ENCODE results near the gene TMEM212.
A peak's percentile ranks its signal among the peaks of the same experiment; 100 is the strongest.

The TMEM212 gene

DNA sequence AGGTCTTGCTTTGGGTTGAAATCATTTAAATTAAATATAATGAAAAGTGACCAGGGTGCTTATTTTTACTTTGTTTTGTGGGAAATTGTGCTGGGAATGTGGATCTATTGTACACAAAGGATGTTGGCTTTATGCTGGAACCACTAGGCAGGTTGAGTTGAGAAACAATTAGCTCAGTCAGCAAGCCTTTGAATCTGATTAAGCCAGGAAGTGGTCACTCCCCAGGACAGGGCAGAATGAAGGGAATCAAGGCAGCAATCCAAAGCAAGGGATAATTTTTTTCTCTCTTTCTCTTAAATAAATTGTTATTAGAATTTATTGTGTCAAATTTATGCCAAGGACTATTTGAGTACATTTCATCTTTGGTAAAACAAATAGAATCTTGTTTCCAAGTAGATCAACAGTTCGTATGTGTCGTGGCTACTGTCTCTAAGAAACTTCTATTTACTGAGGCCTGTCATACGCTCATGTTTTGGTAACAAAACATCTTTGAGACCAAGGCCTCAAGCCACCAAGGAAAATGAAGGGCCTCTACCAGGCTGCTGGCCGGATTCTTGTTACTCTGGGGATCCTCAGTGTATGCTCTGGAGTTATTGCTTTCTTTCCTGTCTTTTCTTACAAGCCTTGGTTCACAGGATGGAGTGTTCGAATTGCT lies at the start of gene TMEM212:
TSS of gene TMEM212 (plus strand) at position 486 of the 655 bp plus-strand sequence. CDS start at position 521, 35 bp downstream.
- no peak for DNase-seq

DNA sequence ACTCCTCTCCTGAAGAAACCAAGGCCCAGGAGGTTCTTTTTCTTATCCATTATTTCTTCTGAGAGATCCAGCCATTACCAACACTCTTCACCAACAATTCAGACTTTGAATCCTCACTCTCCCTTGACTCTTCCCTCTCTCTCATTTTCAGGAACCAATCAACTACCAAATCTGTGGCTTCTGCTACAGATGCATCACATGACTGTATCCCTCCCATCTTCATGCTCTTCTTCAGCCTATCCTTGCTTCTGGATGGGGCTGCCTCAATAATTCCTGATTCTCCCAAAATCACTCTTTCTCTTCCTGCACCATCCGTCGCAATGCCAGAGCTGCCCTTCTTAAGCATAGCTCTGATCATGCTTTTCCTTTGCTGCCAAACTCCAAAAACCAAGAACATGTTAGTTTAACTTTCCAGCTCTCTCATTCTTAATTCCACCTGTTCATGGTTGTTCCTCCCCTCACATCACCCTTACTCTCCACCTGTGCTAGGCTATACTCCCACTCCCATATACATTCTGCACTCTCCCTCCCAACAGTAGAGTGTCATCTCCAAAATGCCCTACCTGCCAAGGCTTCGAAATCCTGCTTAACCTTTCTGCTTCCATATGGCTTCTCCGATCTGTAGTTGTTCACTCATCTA lies 46.4 kb upstream of the TMEM212 start:
- no peak for DNase-seq

DNA sequence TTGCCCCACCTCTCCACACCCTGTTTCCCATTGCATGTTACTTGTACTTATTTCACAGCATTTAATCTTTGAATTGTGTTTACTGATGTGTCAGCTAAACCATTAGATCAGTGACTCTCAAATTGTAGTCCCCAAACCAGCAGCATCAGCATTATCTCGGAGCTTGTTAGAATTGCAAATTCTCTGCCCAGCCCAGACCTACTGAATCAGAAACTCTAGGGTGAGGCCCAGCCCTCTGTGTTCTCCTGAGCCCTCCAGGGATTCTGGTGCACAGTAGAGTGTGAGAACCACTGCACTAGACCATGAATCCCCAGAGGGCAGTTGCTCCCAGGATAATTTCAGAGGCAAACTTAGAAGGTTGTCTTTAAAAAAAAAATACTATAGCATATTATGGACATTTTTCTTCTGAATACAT lies 45.9 kb upstream of the TMEM212 start:
- DNase-seq: no peak

DNA sequence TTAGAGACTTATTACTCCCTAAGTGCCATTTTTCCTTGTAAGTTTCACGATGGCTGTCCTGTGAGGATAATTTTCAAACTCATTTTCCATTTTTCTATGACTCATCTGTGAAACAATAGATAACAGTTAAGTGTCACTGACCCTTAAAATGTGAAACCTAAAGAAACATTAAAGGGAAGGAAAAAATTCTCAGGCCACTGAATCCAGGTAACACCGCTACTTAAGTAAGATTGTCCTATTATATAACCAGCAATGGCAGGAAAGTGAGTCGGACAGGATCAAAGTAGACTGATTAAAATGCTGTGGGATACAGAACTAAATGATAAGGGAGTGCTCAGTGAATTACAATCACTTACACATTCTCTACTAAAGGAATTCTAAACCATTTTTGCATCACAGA lies 45.3 kb upstream of the TMEM212 start:
- DNase-seq: no peak

DNA sequence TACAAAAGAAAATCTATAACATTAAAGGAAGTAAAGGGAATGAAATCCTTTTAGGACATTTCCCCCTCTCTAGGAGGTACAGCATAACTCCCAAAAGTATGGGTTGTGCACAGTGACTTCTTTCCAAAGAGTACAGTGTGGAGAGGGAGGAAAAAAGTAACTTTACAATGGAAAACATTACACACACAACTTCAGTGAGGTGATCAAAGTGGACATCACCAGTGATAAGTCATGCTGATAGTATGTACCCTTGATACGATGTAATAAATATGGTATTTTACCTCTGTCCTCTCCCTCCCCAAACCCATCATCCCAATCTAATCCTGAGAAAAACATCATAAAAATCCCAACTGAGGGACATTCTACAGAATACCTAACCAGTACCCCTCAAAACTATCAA lies 43.6 kb upstream of the TMEM212 start:
- no peak for DNase-seq

DNA sequence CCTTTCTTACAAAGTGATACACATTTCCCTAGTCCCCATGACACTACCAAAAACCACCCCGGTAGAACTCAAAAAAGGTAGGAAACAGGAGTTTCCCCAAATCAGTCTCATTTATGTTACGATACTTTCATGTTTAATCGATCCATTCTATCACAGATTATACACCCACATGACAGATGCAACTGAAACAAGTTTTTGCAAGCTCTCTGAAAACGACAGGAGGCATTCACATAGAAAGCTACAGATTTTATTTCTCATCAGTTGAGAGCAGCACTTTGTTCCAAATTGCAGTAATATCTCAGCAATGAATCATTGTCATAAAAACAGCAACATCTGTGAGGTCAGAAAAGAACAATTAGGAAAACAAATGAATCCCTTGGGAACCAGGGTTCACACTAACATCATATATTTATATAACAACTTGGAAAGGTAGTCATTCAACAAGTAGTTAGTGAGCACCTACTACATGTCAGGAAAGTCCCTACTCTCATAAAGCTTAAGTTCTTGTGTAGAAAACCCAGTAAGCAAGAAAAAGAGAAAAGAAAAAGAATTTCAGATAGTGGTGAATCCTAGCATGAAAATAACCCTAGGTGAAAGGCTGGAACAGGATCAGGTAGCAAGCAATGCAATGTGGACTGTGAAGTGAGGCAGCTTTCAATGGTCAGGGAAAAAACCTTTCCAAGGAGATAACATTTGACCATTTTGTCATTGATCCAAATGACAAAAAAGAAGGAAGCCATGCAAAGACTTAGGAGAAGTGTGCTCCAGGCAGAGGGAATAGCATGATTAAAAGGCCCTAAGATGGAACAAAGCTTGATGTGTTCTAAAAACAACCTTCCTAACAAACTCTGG lies 41.2 kb upstream of the TMEM212 start:
- no peak for DNase-seq

DNA sequence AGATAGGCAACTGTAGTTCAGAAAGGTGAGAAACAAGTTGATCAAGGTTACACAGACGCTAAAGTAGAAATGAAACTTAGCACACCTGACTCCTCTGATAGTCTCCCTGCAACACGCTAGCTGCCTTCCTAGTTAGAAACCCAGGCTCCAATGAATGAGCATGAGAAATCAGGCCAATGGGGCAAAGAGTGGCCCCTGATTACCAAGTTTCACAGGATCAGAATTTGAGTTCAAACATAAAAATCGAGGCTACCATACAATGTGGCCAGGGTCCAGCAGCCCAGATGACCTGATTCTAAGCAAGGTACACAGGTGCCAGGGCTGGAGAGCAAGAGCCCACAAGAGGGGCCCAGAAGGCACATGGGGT lies 40.6 kb upstream of the TMEM212 start:
- DNase-seq: no peak

DNA sequence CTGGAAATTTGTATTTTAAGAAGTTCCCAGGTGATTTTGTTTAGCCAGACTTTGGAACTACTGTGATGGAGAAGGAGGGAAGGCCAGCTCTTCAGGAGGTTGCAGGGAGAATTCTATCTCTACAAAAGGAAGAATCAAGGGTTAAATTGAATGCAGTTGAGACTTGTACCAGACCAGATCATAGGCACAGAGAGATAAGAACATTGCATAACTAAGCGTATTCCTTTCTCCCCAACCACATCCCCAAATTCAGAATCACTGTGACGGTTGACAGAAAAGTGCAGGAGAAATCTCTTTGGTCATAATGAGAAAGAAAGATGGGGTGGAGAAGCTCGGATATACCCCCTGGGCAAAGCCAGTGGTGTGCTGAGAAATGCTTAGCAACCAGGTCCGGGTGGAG lies 40.1 kb upstream of the TMEM212 start:
- no peak for DNase-seq

DNA sequence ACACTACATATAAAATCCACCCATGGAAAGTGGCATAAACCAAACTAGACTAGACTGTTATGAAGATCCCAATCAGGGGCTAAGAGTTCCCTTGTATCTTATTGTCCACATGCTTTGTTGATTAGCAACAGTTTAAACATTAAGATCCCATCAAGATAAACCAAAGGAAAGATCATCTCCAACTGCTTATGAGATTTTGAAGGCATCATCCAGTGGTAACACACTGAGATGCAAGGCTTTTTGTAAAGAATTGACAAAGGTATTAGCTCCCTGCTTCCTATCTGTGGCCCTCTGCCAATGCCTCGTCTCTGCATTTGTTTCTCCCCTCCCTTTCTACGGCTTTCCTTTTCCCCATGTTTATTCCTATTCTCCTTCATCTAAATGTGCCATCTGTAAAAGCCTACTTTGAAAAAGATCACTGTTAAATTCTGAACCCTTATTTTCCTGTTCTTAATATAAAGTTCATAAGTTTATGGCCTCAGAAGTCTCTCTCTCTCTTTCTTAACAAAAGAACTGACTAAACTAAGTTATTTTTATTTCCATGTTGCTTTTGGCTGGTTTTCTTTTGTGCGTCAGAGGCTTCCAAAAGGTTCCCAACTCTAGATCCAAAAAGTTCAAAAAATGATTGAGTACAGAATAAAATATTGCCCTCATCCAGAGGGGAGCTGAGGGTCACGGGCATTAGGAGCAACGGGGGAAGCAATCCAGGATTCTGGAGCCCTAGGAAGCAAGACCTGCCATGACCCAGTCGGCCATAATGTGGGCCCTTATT lies 38.3 kb upstream of the TMEM212 start:
- DNase-seq: no peak

DNA sequence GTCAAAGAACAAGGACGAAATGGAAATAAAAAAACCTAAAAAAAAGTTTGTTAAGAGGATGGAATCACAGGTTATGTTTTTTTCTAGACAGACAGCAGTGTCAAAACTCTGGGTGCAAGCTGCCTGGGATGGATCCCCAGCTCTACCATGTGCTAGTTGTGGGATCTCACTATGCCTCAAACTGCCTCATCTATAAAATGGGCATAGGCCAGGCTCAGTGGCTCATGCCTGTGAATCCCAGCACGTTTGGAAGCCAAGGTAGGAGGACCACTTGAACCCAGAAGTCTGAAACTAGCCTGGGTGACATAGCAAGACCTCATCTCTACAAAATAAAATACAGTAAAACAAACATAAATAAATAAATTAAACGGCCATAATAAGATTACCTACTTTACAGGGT lies 37.5 kb upstream of the TMEM212 start:
- no peak for DNase-seq

DNA sequence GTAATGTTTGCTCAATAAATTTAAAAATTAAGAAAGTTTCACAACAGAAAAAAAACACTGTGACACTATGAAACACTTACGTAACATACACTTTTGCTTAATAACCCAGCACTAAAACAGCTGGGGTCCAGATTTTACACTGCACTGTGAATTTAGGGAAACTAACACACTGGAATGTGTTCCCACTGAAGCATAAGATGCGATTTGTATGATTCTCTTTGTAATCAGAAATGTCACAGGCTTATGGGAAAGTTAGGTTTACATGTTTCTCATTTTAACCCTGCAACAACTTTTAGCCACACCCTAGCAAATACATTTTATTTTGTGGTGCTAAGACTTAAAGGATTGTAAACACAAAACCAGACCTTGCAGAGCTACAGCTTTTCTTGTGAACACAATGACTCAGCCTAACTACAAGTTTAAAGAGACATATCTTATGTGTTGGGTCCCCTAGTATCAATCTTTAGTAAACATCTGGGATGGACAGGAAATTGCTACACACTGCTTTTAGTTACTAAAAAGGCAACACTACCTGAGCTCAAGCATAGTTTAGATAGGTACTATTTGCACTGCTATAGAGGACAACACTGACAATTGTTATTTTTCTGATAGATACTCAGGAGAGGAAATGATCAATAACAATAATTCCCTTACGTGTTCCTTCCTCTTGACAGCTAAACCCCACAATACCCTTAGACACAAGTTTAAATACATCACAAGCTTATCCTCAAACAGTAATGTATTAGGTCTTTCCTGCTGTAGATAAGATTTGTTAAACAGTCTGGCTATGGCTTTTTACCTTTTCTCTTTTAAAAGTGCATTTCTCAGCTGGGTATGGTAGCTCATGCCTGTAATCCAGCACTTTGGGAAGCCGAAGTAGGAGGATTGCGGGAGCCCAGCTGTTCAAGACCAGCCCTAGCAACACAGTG lies 36.7 kb upstream of the TMEM212 start:
- no peak for DNase-seq

DNA sequence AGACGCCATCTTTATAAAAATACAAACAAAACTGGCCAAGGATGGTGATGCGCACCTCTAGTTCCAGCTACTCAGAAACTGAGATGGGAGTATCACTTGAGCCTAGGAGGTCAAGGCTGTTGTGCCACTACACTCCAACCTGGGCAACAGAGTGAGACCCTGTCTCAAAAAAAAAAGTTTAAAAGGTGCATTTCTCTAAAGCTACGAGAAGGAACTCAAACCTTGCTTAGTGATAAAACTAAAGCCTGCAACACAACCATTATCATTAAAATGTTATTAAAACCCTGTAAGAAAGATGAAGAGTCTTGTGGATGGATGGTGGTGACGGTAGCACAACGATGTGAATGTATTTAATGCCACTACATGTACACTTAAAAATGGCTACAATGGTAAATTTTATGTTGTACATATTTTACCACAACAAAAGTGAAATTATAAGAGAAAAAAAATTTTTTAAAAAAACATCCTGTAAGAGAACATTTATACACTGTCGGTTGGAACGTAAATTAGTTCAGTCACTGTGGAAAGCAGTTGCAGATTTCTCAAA lies 35.9 kb upstream of the TMEM212 start:
- no peak for DNase-seq

DNA sequence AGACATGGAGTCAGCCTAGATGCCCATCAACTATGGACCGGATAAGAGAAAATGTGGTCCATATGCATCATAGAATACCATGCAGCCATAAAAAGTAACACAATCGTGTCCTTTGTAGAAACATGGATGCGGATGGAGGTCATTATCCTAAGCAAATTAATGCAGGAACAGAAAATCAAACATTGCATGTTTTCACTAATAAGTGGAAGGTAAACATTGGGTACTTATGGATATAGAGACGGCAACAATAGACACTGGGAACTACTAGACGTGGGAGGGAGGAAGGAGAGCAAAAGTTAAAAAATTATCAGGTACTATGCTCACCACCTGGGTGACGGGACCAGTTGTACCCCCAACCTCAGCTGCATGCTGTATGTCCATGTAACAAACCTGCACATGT lies 35.3 kb upstream of the TMEM212 start:
- no peak for DNase-seq

DNA sequence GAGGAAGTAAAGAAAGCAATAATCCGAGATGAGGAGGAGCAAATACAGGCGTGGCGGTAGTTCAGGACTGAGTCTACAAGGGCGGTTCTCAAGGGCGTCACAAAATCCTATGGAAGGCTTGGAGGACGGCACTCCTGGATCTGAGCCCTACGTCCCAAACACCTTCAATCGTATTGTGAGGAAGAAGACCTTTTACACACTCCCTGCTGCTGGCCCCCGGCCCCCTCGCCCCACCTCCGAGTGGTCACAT lies 33.6 kb upstream of the TMEM212 start:
- peak; percentile 83 for DNase-seq

DNA sequence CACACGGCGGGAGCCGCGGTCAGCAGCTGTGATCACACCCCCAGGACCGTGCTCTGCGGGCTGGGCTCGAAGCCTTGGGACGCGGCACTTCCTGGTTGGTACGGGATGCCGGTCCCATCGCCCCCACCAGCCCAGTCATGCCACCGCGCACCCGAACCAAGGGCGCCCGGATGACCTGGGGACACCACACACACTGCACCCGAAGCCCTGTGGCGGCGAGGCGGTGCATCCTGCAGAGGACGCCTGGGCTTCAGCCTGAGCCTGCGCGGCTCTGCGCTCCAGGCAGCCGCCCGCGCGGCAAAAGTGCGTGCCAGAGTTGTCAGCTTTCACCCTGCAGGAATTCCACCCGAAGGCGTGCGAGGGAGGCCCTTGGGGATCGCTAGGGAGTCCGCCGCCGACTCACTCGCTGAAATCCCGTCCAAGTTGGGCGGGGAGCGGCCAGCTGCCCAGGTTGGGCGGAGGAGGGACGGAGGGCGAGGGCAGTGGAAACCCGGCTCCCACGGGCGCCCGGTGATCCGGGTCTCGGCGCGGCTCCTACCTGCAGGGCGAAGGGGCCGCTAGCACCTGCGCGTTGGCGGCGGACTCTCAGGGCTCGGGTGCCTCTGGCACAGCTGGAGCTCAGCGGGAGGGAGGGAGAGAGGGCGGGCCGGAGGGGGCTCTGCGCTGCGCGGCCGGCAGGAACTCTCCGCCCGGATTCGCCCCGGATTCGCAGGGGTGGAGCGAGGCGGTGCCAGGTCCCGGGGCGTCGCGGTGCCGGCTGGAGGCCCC lies 33.1 kb upstream of the TMEM212 start, which contains the start of gene PLD1:
TSS of gene PLD1 (minus strand) at position 623 of the 768 bp plus-strand sequence. CDS start 72,432 bp downstream, outside the sequence.
- DNase-seq: peak; percentile 89

DNA sequence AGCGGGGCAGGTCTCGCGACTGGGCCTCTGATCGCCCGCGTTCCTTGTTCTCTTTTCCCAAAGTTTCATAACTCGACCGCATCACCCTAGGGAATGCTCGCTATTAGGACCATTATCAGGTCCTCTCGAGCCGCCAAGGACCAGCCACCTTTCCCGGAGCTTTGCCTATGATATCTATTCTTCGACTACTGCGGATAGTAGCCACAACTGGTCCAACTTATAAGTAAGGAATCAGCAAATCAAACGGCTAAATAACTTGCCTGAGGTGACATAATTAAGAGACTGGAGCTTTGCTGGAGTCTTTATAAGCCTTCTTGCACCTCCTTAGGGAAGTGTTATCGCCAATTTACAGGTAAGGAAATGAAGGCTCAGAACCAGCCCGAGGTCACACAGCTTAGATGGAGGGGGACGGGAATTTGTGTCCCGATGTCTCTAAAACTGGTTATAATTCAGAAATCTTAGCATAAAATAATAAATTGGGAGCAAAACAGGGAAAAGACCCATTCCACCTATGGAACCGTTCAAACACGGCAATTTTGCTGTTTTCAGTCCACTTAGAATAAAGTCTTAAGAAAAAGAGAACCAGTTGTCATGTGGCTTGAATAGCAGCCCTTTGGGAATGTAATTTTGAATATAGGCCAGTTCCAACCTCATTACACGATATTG lies 32.4 kb upstream of the TMEM212 start:
- peak; percentile 47 for DNase-seq

DNA sequence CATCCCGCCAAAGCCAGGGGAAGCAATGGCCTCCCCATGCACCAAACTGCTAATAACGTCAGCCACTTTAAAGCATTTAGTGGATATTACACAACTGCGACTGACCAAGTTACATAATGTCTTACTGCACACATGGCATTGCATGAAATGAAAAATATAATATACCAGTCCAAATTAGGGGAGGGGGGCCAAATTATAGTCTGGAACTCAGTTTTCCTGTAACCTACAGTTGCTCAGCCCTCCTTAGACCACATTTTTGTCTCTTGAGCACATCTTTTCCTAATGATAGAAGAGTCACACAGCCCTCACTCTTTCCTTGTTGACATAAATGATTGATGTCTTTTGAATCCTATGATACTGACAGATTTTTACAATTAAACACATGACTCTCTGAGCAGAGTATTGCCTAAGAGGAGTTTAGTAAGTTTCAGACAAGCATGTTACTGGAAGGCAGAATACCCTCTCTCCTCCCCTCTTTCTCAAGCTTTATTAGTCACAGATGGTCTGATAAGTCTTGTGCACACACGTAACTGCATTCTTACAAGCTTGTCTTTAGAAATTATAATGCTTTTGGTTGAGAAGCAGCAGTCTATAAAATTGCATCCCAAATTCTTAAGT lies 31.7 kb upstream of the TMEM212 start:
- DNase-seq: no peak

DNA sequence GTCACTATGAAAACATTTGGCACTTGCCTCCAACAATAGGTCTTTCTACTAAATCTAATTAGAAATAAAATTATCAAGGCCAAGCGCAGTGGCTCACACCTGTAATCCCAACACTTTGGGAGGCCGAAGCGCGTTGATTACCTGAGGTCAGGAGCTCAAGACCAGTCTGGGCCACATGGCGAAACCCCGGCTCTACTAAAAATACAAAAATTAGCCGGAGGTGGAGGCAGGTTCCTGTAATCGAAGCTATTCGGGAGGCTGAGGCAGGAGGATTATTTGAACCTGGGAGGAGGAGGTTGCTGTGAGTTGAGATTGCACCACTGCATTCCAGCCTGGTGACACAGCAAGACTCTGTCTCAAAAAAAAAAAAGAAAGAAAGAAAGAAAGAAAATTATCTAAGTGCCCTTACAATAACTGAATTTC lies 31.2 kb upstream of the TMEM212 start:
- DNase-seq: no peak

DNA sequence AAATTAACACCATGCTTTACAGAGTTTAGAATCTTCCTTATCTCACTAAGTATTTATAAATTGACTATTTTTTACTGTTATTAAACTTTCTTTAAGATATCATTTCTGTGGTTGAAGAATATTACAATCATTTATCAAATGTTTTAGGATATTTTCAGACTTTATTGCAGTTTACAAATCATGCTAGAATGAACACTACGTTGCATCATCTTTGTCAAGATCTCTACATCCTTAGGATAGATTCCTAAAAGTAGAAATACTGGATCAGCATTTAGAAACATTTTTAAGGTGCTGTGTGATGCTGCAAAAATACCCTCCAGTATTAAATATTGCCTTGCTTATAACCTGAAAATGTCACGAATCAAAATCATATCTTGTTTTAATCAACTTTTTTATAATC lies 30.3 kb upstream of the TMEM212 start:
- no peak for DNase-seq

DNA sequence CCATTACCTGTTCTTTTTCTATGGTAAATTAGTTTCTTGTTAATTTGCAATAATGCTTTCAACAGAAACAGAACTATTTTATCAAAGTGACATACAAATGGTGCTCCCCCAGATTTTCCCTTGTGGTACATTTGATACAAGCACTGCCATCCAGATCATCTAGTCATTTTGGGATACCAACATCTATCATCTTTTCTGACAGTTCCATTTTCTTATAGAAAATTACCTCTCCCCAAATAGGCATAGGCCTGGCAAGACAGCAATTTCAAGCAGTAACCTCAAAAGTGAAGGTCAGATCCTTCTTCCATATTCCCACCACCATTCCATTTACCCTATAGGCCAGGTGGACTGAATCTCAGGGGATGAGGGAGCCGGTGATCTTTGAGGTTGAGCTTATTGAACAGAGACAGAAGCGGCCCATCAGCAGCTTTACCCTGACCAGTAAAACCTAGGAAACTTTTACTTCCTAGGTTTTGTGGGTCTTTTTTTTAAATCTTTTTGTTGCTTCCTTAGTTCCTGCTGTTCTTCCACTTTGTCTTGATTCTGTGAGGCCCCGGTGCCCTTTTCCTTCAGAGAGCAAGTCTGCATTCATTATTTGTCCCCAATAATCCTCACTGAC lies 29.8 kb upstream of the TMEM212 start:
- no peak for DNase-seq

Measured in left hindlimb (tissue), 1 donor.